Activated CD8-positive, alpha-beta memory T cell treated with anti-CD3 and anti-CD28 coated beads, Interleukin-2, amount 10 ng/mL, durations not matched to agents 7 days and 5 days (primary cell): ENCODE data around the gene FOXC1. TPM values are rescaled to one million over a fixed set of nuclear protein-coding genes. Genes with fewer than 3 reads are reported as not detected.

Source experiments
- ATAC-seq: fragments of 150-1000 bp; cut with Tn5 transposase; one replicate; pipeline ENCODE4 v1.10.0; 2021; ENCODE audit warnings: moderate library complexity
- CTCF ChIA-PET: fragments of 350-600 bp; sonication (Branson Sonifier 250); formaldehyde crosslinking; loops from one replicate; lab custom pipeline; 2021; ENCODE audit warnings: antibody characterized with exemption; lab: Charles Lee
- DNase-seq: peaks from one replicate; pipeline ENCODE4 v3.0.0-alpha.2; 2020
- H3K27ac Mint-ChIP-seq: one replicate; pipeline ENCODE4 v1.8.0; 2021; ENCODE audit warnings: mild to moderate bottlenecking, mixed read lengths
- H3K27me3 Mint-ChIP-seq: one replicate; pipeline ENCODE4 v1.8.0; 2021; ENCODE audit warnings: mixed read lengths
- H3K36me3 Mint-ChIP-seq: one replicate; pipeline ENCODE4 v1.8.0; 2021; ENCODE audit warnings: mild to moderate bottlenecking, mixed read lengths
- H3K4me1 Mint-ChIP-seq: one replicate; pipeline ENCODE4 v1.8.0; 2021; ENCODE audit warnings: mixed read lengths
- H3K4me3 Mint-ChIP-seq: one replicate; pipeline ENCODE4 v1.8.0; 2021; ENCODE audit warnings: mild to moderate bottlenecking, moderate library complexity, mixed read lengths
- H3K9me3 Mint-ChIP-seq: one replicate; pipeline ENCODE4 v1.8.0; 2022; ENCODE audit warnings: low read depth, mixed read lengths
- total RNA-seq, 2 experiments: library from RNA; stranded (reverse); gene quantifications; one replicate each; pipeline ENCODE4 v1.2.3, GENCODE V29; 2021

Gene FOXC1
- total RNA-seq, 2 experiments from 2014 or later, result 0.26 TPM; not detected in 1

DNA sequence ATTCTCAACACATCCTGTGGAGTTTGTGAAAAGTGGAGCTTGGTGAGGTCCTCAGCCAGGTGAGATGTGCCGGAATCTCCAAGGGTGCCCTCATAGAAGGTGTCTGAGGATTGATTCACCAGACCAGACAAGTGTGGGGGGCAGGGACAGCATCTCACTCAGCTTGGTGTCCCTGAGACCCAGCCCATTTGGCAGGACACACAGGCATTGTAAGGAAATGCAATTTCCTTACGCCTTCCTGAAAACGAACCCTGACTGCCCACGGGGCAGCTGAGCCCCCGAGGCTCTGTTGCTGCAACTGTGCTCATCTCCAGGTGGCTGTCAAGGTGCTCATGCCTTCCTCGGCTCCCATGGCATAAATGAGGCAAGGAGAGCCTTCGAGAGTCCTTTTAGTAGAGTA lies 33.4 kb downstream of the FOXC1 start:
- Mint-ChIP-seq H3K36me3 (no peaks in the 10 kb centered on the region), H3K27me3 (no peaks in the 10 kb centered on the region), H3K4me1 (no peaks in the 10 kb centered on the region), H3K27ac (no peak overlapping the region), H3K9me3 (no peaks in the 10 kb centered on the region), H3K4me3 (no peak overlapping the region)
- CTCF ChIA-PET, result no interaction called here
- no peak for DNase-seq
- no peak for ATAC-seq

GRCh38 chr6:1643830-1644445 lies 34.2 kb downstream of the FOXC1 start:
- Mint-ChIP-seq H3K36me3 (no peaks in the 10 kb centered on the region), H3K4me1 (no peaks in the 10 kb centered on the region), H3K27ac (no peak overlapping the region), H3K27me3 (no peaks in the 10 kb centered on the region), H3K4me3 (no peak overlapping the region), H3K9me3 (no peaks in the 10 kb centered on the region)
- ATAC-seq (no peak), DNase-seq (no peak)
- CTCF ChIA-PET, result no interaction called here

- ATAC-seq, result no peak
- Mint-ChIP-seq H3K27me3 (no peaks in the 10 kb centered on the region), H3K4me1 (no peaks in the 10 kb centered on the region), H3K27ac (no peak overlapping the region), H3K36me3 (no peaks in the 10 kb centered on the region), H3K4me3 (no peak overlapping the region), H3K9me3 (no peaks in the 10 kb centered on the region)
- no peak for DNase-seq
- CTCF ChIA-PET, result no interaction called here
Measured at GRCh38 chr6:1644516-1645060, 34.9 kb downstream of the FOXC1 start.

DNA sequence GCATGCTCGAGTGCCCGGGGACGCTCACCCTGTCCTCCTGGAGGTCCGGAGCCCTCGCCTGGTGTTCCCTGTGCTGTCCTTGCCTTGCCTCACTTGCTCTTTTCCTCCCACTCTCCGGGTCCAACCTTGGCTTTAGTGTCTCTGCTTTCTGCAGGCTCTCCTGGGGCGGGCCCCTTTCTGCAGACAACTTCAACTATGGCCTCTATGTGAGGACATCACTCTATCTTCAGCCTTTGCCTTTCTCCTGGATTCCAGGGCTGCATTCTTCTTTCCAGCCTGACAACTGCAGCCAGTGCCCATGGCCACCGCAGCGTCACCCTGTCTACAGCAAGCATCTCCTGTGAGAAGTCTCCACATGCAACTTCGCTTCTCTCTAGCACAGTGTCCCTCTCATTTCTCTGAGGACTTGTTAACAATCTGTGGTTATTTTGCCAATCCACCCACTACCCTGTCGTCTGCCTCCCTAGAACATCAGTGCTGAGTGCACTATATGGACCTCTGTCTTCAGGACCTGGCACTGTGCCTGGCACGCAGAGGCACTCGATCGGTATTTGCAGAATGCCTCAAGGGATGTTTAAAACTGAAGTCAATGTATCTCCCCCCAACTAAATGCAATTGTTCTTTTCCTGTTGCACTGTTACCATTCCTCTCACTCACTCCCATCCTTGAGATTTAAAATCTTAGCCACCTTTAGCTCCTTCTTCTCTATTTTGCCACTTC lies 35.9 kb downstream of the FOXC1 start:
- CTCF ChIA-PET, result no interaction called here
- H3K9me3 Mint-ChIP-seq, result no peaks in the 10 kb centered on the region

GRCh38 chr6:1651362-1651761 lies 41.6 kb downstream of the FOXC1 start:
- no peaks in the 10 kb centered on the region for H3K9me3 Mint-ChIP-seq
- H3K36me3 Mint-ChIP-seq, result no peaks in the 10 kb centered on the region
- H3K4me1 Mint-ChIP-seq, result no peaks in the 10 kb centered on the region
- H3K27ac Mint-ChIP-seq, result no peak overlapping the region
- CTCF ChIA-PET, result no interaction called here
- no peak overlapping the region for H3K4me3 Mint-ChIP-seq
- H3K27me3 Mint-ChIP-seq, result no peaks in the 10 kb centered on the region
- no peak for DNase-seq
- no peak for ATAC-seq

More for the DNA sequence above, 35.9 kb downstream of the FOXC1 start:
- no peaks in the 10 kb centered on the region for H3K27me3 Mint-ChIP-seq
- DNase-seq (no peak), ATAC-seq (no peak)
- no peak overlapping the region for H3K4me3 Mint-ChIP-seq
- no peaks in the 10 kb centered on the region for H3K36me3 Mint-ChIP-seq
- H3K4me1 Mint-ChIP-seq, result no peaks in the 10 kb centered on the region
- H3K27ac Mint-ChIP-seq, result no peak overlapping the region

GRCh38 chr6:1652842-1653241 lies 43.1 kb downstream of the FOXC1 start:
- Mint-ChIP-seq H3K27ac (no peak overlapping the region), H3K4me3 (no peak overlapping the region), H3K4me1 (no peaks in the 10 kb centered on the region), H3K27me3 (no peaks in the 10 kb centered on the region), H3K9me3 (no peaks in the 10 kb centered on the region), H3K36me3 (no peaks in the 10 kb centered on the region)
- CTCF ChIA-PET, result no interaction called here
- no peak for ATAC-seq
- DNase-seq, result no peak

DNA sequence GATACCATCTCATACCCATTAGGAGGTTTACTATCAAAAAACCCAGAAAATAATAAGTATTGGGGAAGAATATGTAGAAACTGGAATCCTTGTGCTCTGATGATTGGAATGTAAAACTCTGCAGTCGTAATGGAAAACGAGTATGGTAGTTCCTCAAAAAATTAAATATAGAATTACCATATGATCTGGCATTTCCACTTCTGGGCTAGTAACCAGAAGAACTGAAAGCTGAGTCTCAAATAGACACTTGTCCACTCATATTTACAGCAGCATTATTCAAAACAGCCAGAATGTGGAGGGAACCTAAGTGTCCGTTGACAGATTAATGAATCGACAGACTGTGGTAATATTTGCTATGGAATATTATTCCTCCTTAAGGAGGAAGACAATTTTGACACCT lies 44.3 kb downstream of the FOXC1 start:
- Mint-ChIP-seq H3K9me3 (no peaks in the 10 kb centered on the region), H3K36me3 (no peaks in the 10 kb centered on the region), H3K4me1 (no peaks in the 10 kb centered on the region), H3K27me3 (no peaks in the 10 kb centered on the region), H3K27ac (no peak overlapping the region), H3K4me3 (no peak overlapping the region)
- ATAC-seq (no peak), DNase-seq (no peak)
- CTCF ChIA-PET, result no interaction called here

DNA sequence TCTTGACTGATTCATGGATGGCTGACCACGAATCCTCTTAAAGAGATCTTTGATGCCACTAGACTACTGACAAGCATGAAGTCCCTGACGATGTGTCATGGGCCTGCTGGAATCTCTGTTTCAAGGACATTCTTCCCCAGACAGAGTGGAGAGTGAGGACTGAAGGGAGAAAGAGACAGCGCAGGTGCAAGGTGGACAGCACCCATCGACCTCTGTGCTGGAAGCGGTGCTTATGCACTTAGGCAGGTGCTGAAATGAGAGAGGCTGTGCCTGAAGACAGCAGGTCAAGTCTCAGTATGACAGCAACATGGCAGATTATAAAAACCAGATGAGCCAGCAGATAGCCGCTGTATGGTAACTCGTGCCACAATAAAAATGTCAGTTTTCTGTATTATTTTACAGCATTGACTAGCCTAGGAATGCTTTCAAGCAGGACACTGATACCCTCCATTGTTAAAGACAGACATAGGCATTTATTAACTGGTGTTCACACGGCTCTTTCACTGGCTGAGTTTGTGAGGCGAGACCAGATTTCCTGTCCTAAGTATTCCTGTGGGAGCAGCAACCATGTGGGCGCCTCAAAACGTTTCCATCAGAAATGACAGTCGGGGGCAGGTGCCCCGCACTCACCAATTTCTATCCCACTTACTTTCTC lies 47.5 kb downstream of the FOXC1 start:
- Mint-ChIP-seq H3K36me3 (no peaks in the 10 kb centered on the region), H3K4me1 (peaks cover 4% of the 10 kb centered on the region), H3K4me3 (no peak overlapping the region), H3K27ac (no peak overlapping the region), H3K27me3 (no peaks in the 10 kb centered on the region), H3K9me3 (no peaks in the 10 kb centered on the region)
- ATAC-seq (no peak), DNase-seq (no peak)
- CTCF ChIA-PET, result no interaction called here

GRCh38 chr6:1657771-1658165 lies 48.1 kb downstream of the FOXC1 start:
- CTCF ChIA-PET, result no interaction called here
- Mint-ChIP-seq H3K27me3 (no peaks in the 10 kb centered on the region), H3K4me1 (peaks cover 4% of the 10 kb centered on the region)

DNA sequence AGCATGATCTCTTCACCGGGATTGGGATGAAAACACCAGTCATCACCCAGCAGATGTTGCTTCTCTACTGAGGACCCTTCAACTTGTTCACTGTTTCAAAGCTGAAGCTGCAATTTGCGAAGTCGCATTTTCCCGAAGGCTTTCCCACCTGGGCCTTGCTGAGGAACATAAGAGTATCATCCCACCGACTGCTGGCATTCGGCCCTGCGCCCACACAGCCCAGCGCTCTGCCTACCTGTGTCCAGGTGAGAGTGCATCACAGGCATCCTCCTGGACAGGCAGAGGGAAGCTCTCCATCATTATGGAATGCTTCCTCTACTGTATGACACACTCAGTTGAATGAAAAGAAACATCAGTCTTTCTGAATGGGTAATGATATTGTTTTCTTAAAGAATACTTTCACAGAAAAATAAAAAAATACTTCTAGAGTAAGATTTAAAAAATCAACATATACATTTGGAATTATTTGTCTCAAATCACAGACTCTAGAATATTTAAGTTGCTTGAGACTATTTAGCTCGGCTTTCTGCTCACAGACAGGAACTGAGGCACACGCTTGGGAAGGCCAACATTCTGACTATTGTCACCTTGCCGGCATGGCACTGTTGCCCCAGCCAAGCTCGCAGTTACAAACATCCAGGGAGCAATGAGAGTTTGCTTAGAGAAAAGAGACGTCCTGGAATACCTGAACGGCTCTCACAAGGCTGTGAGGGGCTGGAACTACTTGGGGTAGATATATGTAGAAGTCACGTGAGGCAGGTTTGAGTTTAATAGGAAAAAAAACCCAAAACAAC lies 48.7 kb downstream of the FOXC1 start:
- CTCF ChIA-PET, result no interaction called here
- H3K27ac Mint-ChIP-seq, result no peak overlapping the region
- H3K4me1 Mint-ChIP-seq, result peaks cover 4% of the 10 kb centered on the region
- ATAC-seq (no peak), DNase-seq (no peak)
- no peaks in the 10 kb centered on the region for H3K27me3 Mint-ChIP-seq
- H3K36me3 Mint-ChIP-seq, result no peaks in the 10 kb centered on the region
- no peak overlapping the region for H3K4me3 Mint-ChIP-seq
- H3K9me3 Mint-ChIP-seq, result no peaks in the 10 kb centered on the region

More at GRCh38 chr6:1657771-1658165, 48.1 kb downstream of the FOXC1 start:
- no peak for DNase-seq
- Mint-ChIP-seq H3K36me3 (no peaks in the 10 kb centered on the region), H3K4me3 (no peak overlapping the region), H3K9me3 (no peaks in the 10 kb centered on the region), H3K27ac (no peak overlapping the region)
- ATAC-seq, result no peak

DNA sequence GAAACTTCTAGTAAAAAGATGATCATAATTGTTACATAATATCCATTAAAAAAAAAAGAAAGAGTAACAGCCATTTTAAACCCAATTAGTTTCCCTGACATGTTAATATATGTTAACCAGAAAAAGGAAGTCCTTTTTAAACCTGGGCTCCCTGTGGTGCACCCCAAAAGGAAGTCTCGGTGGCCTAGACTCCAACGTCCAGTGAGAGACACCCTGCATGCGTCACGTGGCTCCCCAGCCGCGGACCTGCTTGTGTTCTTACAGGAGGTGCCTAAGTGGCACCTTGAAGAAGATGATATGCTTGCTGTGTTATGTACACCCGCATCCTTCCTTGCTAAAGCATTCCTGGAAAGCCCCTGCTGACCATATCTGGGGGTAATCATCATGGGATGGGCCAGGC lies 50.1 kb downstream of the FOXC1 start:
- no peak overlapping the region for H3K27ac Mint-ChIP-seq
- no peaks in the 10 kb centered on the region for H3K27me3 Mint-ChIP-seq
- CTCF ChIA-PET, result no interaction called here
- no peak overlapping the region for H3K4me3 Mint-ChIP-seq
- no peaks in the 10 kb centered on the region for H3K36me3 Mint-ChIP-seq
- DNase-seq (no peak), ATAC-seq (no peak)
- no peaks in the 10 kb centered on the region for H3K9me3 Mint-ChIP-seq
- H3K4me1 Mint-ChIP-seq, result peaks cover 4% of the 10 kb centered on the region

DNA sequence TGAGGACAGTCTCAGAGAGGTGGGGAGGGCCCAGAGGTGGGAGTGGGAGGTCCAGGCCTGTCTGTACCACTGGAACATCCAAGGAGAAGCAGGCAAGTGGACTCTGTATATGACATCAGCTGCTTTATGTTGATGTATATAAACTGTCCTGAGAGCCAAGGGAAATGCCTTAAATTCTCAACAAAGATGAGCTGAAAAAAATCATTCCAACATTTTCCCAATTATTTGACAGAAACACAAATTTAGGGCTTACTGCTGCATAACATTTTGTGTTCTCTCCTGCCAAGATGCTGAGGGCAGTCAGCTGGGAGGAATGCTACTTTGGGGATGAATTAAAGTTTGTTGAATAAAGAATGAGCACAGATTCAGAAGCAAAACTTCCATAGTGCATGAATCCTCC lies 52.8 kb downstream of the FOXC1 start:
- ATAC-seq (no peak), DNase-seq (no peak)
- Mint-ChIP-seq H3K27ac (no peak overlapping the region), H3K36me3 (no peaks in the 10 kb centered on the region), H3K27me3 (no peaks in the 10 kb centered on the region), H3K4me1 (peaks cover 4% of the 10 kb centered on the region), H3K4me3 (no peak overlapping the region), H3K9me3 (no peaks in the 10 kb centered on the region)
- CTCF ChIA-PET, result interaction anchor here (0.5 kb wide), 1 partner anchor 269 kb away, joined by 4 read pairs; no protein-coding TSS in a partner anchor
